Ovary (tissue), 9 donors: ENCODE data around the gene DHH. TPM values are rescaled to one million over a fixed set of nuclear protein-coding genes. Genes with fewer than 3 reads are reported as not detected.

Experiments
- DNase-seq, 5 donors: peaks; one replicate each; pipeline ENCODE4 v3.0.0-alpha.2; 2019 to 2020
- H3K27ac ChIP-seq, 2 donors: fragments of 200-600 bp; one replicate each; pipeline versions ENCODE4 v1.5.1 to v1.8.0; 2019 to 2022
- H3K27me3 ChIP-seq: fragments of 200-600 bp; one replicate; pipeline ENCODE4 v1.8.0; 2022
- H3K36me3 ChIP-seq: fragments of 200-600 bp; sonication (generic); one replicate; pipeline ENCODE4 v1.5.1; 2019
- H3K4me1 ChIP-seq: one replicate; pipeline ENCODE4 v1.8.1; 2013; ENCODE audit warnings: mild to moderate bottlenecking, moderate library complexity; ENCODE audit not compliant: insufficient read depth
- H3K4me3 ChIP-seq: fragments of 200-600 bp; sonication (generic); one replicate; pipeline ENCODE4 v1.5.1; 2017
- H3K9me3 ChIP-seq, 2 donors: fragments of 200-600 bp in 1 of 2; sonication (generic) in 1 of 2; one replicate each; pipeline versions ENCODE4 v1.5.1 to v1.8.1; 2013 to 2019; ENCODE audit warnings: mild to moderate bottlenecking in 1 of 2, moderate library complexity in 1 of 2
- EP300 ChIP-seq: sonication (generic); formaldehyde crosslinking; IDR thresholded peaks from one replicate; pipeline ENCODE4 v1.6.1; 2017; ENCODE audit warnings: antibody characterized with exemption
- POLR2A ChIP-seq: fragments of 450-650 bp; IDR thresholded peaks from one replicate; pipeline ENCODE4 v1.6.1; 2017; ENCODE audit warnings: antibody characterized with exemption, mild to moderate bottlenecking, moderate library complexity
- WGBS, 3 donors: extraction: QIAGEN DNeasy Blood & Tissue Kit in 1 of 3; methylation state at CpG; one replicate each; pipeline versions ENCODE4 v1.1.5 to v1.1.7; 2013 to 2017; 5-methylcytosine and 5-hydroxymethylcytosine counted together
- intact Hi-C, 4 donors: fragments of 100-400 bp; cut with DNase I; formaldehyde crosslinking; loops; one replicate each; pipeline versions ENCODE4 v1.11.0 to v1.15.1; 2022 to 2023
- polyA plus RNA-seq, 2 donors: library from polyadenylated mRNA; stranded (reverse); fragments of 200-250 nt in 1 of 2; fragments of 350-450 nt in 1 of 2; fragmentation: Illumina TruSeq in 1 of 2; extraction: RNeasy Lipid Tissue Mini Kit (QIAGEN cat#74804) in 1 of 2; gene quantifications; one replicate each; pipeline ENCODE4 v1.2.3, GENCODE V29; 2013 to 2014
- total RNA-seq, 7 donors: library from RNA; depleted of rRNA in 2 of 7; stranded (reverse); fragments of >200 nt in 2 of 7; fragmentation: NEBNext Ultra II Directional in 3 of 7; extraction: Animal tissue kit (Norgen Biotek cat#: 25700) in 3 of 7; gene quantifications; one replicate each; pipeline versions ENCODE4 v1.1.0 to v1.2.4, GENCODE V29; 2016 to 2023
- TF ChIP-seq, protein P1 (sequence below), 3 donors: fragments of 450-650 bp in 2 of 3; fragments of 200-600 bp in 1 of 3; IDR thresholded peaks; one replicate each; pipeline versions ENCODE4 v1.5.1 to v1.8.0; 2016 to 2022; ENCODE audit warnings: antibody characterized with exemption in 3 of 3, mild to moderate bottlenecking in 1 of 3
- donor health status: DM: no; HTN: no; CAD: no; lungs with moderate emphysema.
- donor health status: DM: no; HTN: no; CAD: no.
- donor health status: Bipolar disorder and iron deficiency.
- donor health status: DM: yes; HTN: yes; CAD: no.
- donor health status: DM: no; HTN: no; CAD: no.
- donor health status: DM: yes; HTN: yes; CAD: no.

DHH gene
- total and polyA plus RNA-seq, 9 donors = 0.20 to 1.4 (median 0.72) TPM

DNA sequence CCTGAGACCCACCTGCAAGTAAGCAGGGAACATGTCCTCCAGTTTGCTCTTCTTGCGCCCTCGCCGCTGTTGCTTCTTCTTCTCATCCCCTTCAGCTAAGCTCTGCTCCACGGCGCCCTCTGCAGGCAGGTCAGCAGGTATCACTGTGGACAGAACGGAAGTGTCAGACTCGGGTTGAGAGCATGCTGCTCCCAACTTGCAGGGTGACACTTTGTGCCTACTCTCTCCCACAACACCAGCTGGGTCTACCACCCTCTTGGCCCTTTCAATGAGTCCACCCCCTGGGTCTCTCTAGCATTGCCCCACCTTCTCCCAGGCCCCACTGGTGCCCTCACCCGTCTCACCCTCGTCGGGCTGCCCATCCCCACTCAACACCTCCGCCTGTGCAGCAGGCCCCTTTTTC is 50.7 kb downstream of the DHH start:
- no peaks in the 10 kb centered on the region for H3K4me1 ChIP-seq
- TF ChIP-seq EP300 (no peak), POLR2A (no peak)
- TF ChIP-seq, protein P1, sequence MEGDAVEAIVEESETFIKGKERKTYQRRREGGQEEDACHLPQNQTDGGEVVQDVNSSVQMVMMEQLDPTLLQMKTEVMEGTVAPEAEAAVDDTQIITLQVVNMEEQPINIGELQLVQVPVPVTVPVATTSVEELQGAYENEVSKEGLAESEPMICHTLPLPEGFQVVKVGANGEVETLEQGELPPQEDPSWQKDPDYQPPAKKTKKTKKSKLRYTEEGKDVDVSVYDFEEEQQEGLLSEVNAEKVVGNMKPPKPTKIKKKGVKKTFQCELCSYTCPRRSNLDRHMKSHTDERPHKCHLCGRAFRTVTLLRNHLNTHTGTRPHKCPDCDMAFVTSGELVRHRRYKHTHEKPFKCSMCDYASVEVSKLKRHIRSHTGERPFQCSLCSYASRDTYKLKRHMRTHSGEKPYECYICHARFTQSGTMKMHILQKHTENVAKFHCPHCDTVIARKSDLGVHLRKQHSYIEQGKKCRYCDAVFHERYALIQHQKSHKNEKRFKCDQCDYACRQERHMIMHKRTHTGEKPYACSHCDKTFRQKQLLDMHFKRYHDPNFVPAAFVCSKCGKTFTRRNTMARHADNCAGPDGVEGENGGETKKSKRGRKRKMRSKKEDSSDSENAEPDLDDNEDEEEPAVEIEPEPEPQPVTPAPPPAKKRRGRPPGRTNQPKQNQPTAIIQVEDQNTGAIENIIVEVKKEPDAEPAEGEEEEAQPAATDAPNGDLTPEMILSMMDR (IDR thresholded peaks at IDR 0.05) = no peak
- intact Hi-C loops = no loop called here
- no peaks in the 10 kb centered on the region for H3K9me3 ChIP-seq
- WGBS, 3 donors = 56 to 66% (median 63%) methylated on average over 11 of the region's 11 CpGs
- H3K36me3 ChIP-seq = no peaks in the 10 kb centered on the region
- no peaks in the 10 kb centered on the region for H3K27me3 ChIP-seq
- no peak overlapping the region for H3K4me3 ChIP-seq
- DNase-seq = peak in 2 of 5 donors; percentile 67 to 69
- H3K27ac ChIP-seq = no peak overlapping the region

DNA sequence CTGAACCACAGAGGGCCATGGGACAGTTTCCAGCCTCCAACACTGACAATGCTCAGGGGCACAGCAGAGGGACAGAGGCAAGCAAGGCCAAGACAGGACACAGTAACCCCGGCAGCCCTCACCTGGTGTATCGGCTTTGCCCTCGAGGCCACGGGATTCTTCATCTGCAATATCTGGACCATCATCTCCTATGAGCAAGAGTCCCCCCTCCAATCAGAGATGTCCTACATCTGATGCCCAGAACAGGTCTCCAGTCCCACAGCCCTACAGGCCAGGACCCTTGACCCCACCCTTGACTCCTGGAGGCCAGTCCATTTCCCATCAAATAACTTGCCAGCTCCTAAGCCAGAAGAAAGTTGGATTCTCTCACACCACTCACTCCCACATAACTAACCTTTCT is 51.4 kb downstream of the DHH start:
- intact Hi-C loops = no loop called here
- no peak for TF ChIP-seq EP300
- TF ChIP-seq, protein P1 (IDR thresholded peaks at IDR 0.05) = no peak
- no peak for TF ChIP-seq POLR2A
- H3K36me3 ChIP-seq = no peaks in the 10 kb centered on the region
- no peaks in the 10 kb centered on the region for H3K27me3 ChIP-seq
- no peak for DNase-seq
- no peaks in the 10 kb centered on the region for H3K9me3 ChIP-seq
- H3K4me3 ChIP-seq = no peak overlapping the region
- 83 to 90% (median 85%) methylated on average over 4 of the region's 4 CpGs for WGBS, 3 donors
- H3K27ac ChIP-seq = no peak overlapping the region
- no peaks in the 10 kb centered on the region for H3K4me1 ChIP-seq

GRCh38 chr12:49041881-49042484 is 52.6 kb downstream of the DHH start:
- Histone ChIP-seq H3K4me3 (no peak overlapping the region), H3K9me3 (no peaks in the 10 kb centered on the region), H3K4me1 (no peaks in the 10 kb centered on the region), H3K27ac (no peak overlapping the region), H3K27me3 (no peaks in the 10 kb centered on the region), H3K36me3 (no peaks in the 10 kb centered on the region)
- WGBS, 3 donors = 82 to 88% (median 85%) methylated on average over 18 of the region's 18 CpGs
- DNase-seq = peak in 1 of 5 donors; percentile 31
- TF ChIP-seq EP300 (no peak), POLR2A (no peak)
- TF ChIP-seq, protein P1 (IDR thresholded peaks at IDR 0.05) = no peak
- intact Hi-C loops = no loop called here

DNA sequence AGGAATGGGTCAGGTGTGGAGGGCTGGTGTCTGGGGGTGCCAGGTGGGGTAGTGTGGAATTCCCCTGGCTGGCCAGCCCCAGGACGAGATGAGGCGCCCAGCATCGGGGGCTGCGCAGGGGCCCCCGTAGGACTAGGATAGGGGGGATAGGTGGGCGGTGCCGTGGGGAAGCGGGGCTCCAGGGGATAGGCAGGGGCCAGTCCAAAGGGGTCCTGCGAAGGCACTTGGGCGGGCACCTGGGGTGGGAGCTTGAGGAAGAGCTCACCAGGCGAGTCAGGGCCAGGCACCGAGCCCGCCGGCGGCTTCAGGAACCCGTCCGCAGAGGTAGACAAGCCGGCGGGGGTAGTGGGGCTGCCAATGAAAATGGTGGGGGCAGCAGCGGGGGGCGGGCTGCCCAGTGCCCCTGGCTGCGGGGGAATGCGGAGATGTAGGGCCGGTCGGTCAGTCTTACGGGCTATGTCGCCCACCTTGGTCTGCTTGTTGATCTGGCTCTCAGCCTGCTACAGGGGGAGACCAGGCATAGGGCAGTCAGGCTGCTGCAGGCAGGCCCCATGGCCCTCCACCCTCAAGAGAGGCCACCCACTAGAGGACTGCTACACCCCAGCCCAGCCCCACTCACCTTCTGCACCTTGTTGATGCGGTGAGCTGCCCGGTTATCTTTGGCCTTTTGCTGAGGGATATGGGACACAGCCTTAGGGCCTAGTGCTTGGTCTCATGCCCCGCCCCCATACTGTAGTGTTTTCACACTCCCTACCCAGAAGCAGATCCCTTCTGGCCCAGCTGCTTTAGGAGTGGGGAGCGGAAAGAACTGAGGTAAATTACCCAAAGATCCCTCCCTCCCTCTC is 53.3 kb downstream of the DHH start:
- Histone ChIP-seq H3K27me3 (no peaks in the 10 kb centered on the region), H3K27ac (no peak overlapping the region), H3K9me3 (no peaks in the 10 kb centered on the region), H3K36me3 (no peaks in the 10 kb centered on the region), H3K4me1 (no peaks in the 10 kb centered on the region), H3K4me3 (no peak overlapping the region)
- no peak for TF ChIP-seq EP300
- TF ChIP-seq, protein P1 (IDR thresholded peaks at IDR 0.05) = no peak
- TF ChIP-seq POLR2A = no peak
- WGBS, 3 donors = 89 to 91% (median 90%) methylated on average over 29 to 31 of the region's 31 CpGs
- intact Hi-C loops = no loop called here
- DNase-seq = peak in 1 of 5 donors; percentile 27
